ENCODE measurements around the gene VSTM5.

Gene VSTM5

GRCh38 chr11:93827363-93827762 is 23.1 kb downstream of the VSTM5 start:
- Histone ChIP-seq H3K27ac (ENCODE audit: insufficient read depth, low read length, poor library complexity, severe bottlenecking) (no peak overlapping the region), H3K27me3 (replicated peaks; ENCODE audit: control insufficient read depth, insufficient read depth, low read length, poor library complexity, severe bottlenecking) (no peaks in the 10 kb centered on the region), H3K4me1 (ENCODE audit: control insufficient read depth, insufficient read depth, low read length, poor library complexity, severe bottlenecking) (no peaks in the 10 kb centered on the region), H3K4me3 (ENCODE audit: insufficient read depth, low read depth, low read length, poor library complexity, severe bottlenecking) (no peak overlapping the region), H3K36me3 (ENCODE audit: control insufficient read depth, insufficient read depth, low read length) (no peaks in the 10 kb centered on the region), H3K9me3 (ENCODE audit: control insufficient read depth, low read length) (no peaks in the 10 kb centered on the region)
- no peak for DNase-seq

DNA sequence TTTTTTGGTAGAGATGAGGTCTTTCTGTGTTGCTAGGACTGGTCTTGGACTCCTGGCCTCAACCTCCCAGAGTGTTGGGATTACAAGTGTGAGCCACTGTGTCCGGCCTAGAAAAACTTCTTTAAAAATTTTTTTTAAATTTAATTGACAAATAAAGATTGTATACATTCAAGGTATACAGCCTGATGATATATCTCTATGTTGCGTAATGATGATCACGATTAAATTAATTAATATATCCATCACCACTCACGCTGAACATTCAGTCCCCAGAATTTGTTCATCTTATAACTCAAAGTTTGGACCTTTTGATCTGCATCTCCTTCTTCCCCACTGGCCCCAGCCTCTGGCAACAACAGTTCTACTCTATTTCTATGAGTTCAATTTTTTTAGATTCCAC is 27.2 kb downstream of the VSTM5 start:
- no peaks in the 10 kb centered on the region for H3K36me3 ChIP-seq (ENCODE audit: control insufficient read depth, insufficient read depth, low read length)
- no peaks in the 10 kb centered on the region for H3K4me1 ChIP-seq (ENCODE audit: control insufficient read depth, insufficient read depth, low read length, poor library complexity, severe bottlenecking)
- H3K27me3 ChIP-seq (replicated peaks; ENCODE audit: control insufficient read depth, insufficient read depth, low read length, poor library complexity, severe bottlenecking), result no peaks in the 10 kb centered on the region
- no peak overlapping the region for H3K27ac ChIP-seq (ENCODE audit: insufficient read depth, low read length, poor library complexity, severe bottlenecking)
- no peak overlapping the region for H3K4me3 ChIP-seq (ENCODE audit: insufficient read depth, low read depth, low read length, poor library complexity, severe bottlenecking)
- H3K9me3 ChIP-seq (ENCODE audit: control insufficient read depth, low read length), result no peaks in the 10 kb centered on the region
- no peak for DNase-seq

DNA sequence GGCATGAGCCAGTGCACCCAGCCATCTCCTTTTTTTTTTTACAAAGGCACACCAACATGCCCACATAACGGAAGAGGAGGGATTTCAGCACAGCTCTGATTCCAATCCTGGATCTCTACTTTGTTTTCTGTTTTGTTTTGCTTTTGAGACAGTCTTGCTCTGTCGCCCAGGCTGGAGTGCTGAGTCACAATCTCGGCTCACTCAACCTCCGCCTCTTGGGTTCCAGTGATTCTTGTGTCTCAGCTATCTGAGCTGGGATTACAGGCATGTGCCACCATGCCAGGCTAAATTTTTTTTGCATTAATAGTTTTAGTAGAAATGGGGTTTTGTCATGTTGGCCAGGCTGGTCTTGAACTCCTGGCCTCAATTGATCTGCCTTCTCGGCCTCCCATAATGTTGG is 28.1 kb downstream of the VSTM5 start:
- Histone ChIP-seq H3K4me1 (ENCODE audit: control insufficient read depth, insufficient read depth, low read length, poor library complexity, severe bottlenecking) (no peaks in the 10 kb centered on the region), H3K4me3 (ENCODE audit: insufficient read depth, low read depth, low read length, poor library complexity, severe bottlenecking) (no peak overlapping the region), H3K9me3 (ENCODE audit: control insufficient read depth, low read length) (no peaks in the 10 kb centered on the region), H3K36me3 (ENCODE audit: control insufficient read depth, insufficient read depth, low read length) (no peaks in the 10 kb centered on the region), H3K27ac (ENCODE audit: insufficient read depth, low read length, poor library complexity, severe bottlenecking) (no peak overlapping the region), H3K27me3 (replicated peaks; ENCODE audit: control insufficient read depth, insufficient read depth, low read length, poor library complexity, severe bottlenecking) (no peaks in the 10 kb centered on the region)
- no peak for DNase-seq

GRCh38 chr11:93821617-93822016 is 28.8 kb downstream of the VSTM5 start:
- no peaks in the 10 kb centered on the region for H3K27me3 ChIP-seq (replicated peaks; ENCODE audit: control insufficient read depth, insufficient read depth, low read length, poor library complexity, severe bottlenecking)
- no peaks in the 10 kb centered on the region for H3K9me3 ChIP-seq (ENCODE audit: control insufficient read depth, low read length)
- H3K36me3 ChIP-seq (ENCODE audit: control insufficient read depth, insufficient read depth, low read length), result no peaks in the 10 kb centered on the region
- H3K4me1 ChIP-seq (ENCODE audit: control insufficient read depth, insufficient read depth, low read length, poor library complexity, severe bottlenecking), result no peaks in the 10 kb centered on the region
- no peak overlapping the region for H3K27ac ChIP-seq (ENCODE audit: insufficient read depth, low read length, poor library complexity, severe bottlenecking)
- DNase-seq, result no peak
- H3K4me3 ChIP-seq (ENCODE audit: insufficient read depth, low read depth, low read length, poor library complexity, severe bottlenecking), result no peak overlapping the region

GRCh38 chr11:93820847-93821246 is 29.6 kb downstream of the VSTM5 start:
- H3K4me1 ChIP-seq (ENCODE audit: control insufficient read depth, insufficient read depth, low read length, poor library complexity, severe bottlenecking), result no peaks in the 10 kb centered on the region

GRCh38 chr11:93819966-93820695 is 30.3 kb downstream of the VSTM5 start:
- no peaks in the 10 kb centered on the region for H3K4me1 ChIP-seq (ENCODE audit: control insufficient read depth, insufficient read depth, low read length, poor library complexity, severe bottlenecking)
- no peaks in the 10 kb centered on the region for H3K36me3 ChIP-seq (ENCODE audit: control insufficient read depth, insufficient read depth, low read length)
- no peaks in the 10 kb centered on the region for H3K9me3 ChIP-seq (ENCODE audit: control insufficient read depth, low read length)
- no peak for DNase-seq
- H3K27me3 ChIP-seq (replicated peaks; ENCODE audit: control insufficient read depth, insufficient read depth, low read length, poor library complexity, severe bottlenecking), result no peaks in the 10 kb centered on the region
- H3K4me3 ChIP-seq (ENCODE audit: insufficient read depth, low read depth, low read length, poor library complexity, severe bottlenecking), result no peak overlapping the region
- H3K27ac ChIP-seq (ENCODE audit: insufficient read depth, low read length, poor library complexity, severe bottlenecking), result no peak overlapping the region

More at GRCh38 chr11:93820847-93821246, 29.6 kb downstream of the VSTM5 start:
- Histone ChIP-seq H3K36me3 (ENCODE audit: control insufficient read depth, insufficient read depth, low read length) (no peaks in the 10 kb centered on the region), H3K9me3 (ENCODE audit: control insufficient read depth, low read length) (no peaks in the 10 kb centered on the region), H3K4me3 (ENCODE audit: insufficient read depth, low read depth, low read length, poor library complexity, severe bottlenecking) (no peak overlapping the region), H3K27ac (ENCODE audit: insufficient read depth, low read length, poor library complexity, severe bottlenecking) (no peak overlapping the region), H3K27me3 (replicated peaks; ENCODE audit: control insufficient read depth, insufficient read depth, low read length, poor library complexity, severe bottlenecking) (no peaks in the 10 kb centered on the region)
- DNase-seq, result no peak

- Histone ChIP-seq H3K27ac (ENCODE audit: insufficient read depth, low read length, poor library complexity, severe bottlenecking) (no peak overlapping the region), H3K36me3 (ENCODE audit: control insufficient read depth, insufficient read depth, low read length) (peaks cover 15% of the 10 kb centered on the region), H3K4me1 (ENCODE audit: control insufficient read depth, insufficient read depth, low read length, poor library complexity, severe bottlenecking) (no peaks in the 10 kb centered on the region), H3K9me3 (ENCODE audit: control insufficient read depth, low read length) (no peaks in the 10 kb centered on the region), H3K27me3 (replicated peaks; ENCODE audit: control insufficient read depth, insufficient read depth, low read length, poor library complexity, severe bottlenecking) (no peaks in the 10 kb centered on the region), H3K4me3 (ENCODE audit: insufficient read depth, low read depth, low read length, poor library complexity, severe bottlenecking) (no peak overlapping the region)
- no peak for DNase-seq
Observed at GRCh38 chr11:93817426-93818348, 32.7 kb downstream of the VSTM5 start.

DNA sequence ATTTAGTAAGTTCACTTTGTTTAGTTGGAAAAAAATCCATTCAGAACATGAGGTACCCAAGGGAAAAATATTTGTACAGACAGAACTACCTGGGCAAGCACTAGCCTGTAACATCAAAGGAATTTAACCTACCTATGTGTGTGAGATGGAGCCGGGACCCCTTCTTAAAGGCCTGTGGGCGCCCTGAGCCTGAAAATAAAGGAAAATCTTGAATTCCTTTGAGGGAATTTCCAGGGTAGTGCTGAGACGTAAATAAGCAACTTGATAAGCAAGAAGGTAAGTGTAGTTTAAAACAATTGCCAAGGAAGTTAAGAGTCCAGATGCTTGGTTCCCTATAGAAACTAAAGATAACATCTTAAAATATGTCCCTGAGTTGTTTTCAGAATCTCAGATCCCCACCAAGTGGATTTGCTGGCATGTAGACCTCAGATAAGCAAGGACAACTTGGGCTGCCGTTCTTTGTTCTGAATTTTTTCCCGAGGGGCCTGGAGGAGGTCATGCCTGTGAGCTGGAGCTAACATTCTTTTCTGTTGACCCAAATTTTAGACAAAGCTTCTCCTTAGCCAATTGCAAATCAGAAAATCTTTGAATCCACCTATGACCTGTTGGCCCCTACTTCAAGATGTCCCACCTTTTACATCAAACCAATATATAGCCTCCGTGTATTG is 35.3 kb downstream of the VSTM5 start:
- no peak overlapping the region for H3K4me3 ChIP-seq (ENCODE audit: insufficient read depth, low read depth, low read length, poor library complexity, severe bottlenecking)
- no peak overlapping the region for H3K27ac ChIP-seq (ENCODE audit: insufficient read depth, low read length, poor library complexity, severe bottlenecking)
- H3K4me1 ChIP-seq (ENCODE audit: control insufficient read depth, insufficient read depth, low read length, poor library complexity, severe bottlenecking), result no peaks in the 10 kb centered on the region
- no peaks in the 10 kb centered on the region for H3K27me3 ChIP-seq (replicated peaks; ENCODE audit: control insufficient read depth, insufficient read depth, low read length, poor library complexity, severe bottlenecking)
- peaks cover 39% of the 10 kb centered on the region for H3K36me3 ChIP-seq (ENCODE audit: control insufficient read depth, insufficient read depth, low read length)
- H3K9me3 ChIP-seq (ENCODE audit: control insufficient read depth, low read length), result no peaks in the 10 kb centered on the region
- DNase-seq, result no peak

DNA sequence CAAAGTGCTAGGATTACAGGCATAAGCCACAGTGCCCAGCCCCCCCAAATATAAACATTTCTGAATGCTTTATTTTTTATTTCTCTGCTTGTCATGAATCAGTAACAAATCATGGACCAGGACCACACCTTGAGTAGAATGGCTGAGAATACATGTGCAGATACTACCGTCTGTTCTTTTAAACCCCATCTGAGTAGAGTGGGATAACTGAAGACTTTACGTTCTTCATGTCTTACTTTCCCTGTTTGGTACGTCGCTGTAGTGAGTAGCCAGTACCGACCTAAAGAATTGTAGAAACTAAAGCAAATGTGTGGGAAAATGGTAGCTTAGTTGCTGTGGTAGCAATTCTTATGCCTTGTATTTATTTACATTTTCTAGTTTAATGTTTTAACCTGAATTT is 36.4 kb downstream of the VSTM5 start:
- Histone ChIP-seq H3K4me1 (ENCODE audit: control insufficient read depth, insufficient read depth, low read length, poor library complexity, severe bottlenecking) (no peaks in the 10 kb centered on the region), H3K27ac (ENCODE audit: insufficient read depth, low read length, poor library complexity, severe bottlenecking) (no peak overlapping the region), H3K4me3 (ENCODE audit: insufficient read depth, low read depth, low read length, poor library complexity, severe bottlenecking) (no peak overlapping the region), H3K36me3 (ENCODE audit: control insufficient read depth, insufficient read depth, low read length) (peaks cover 49% of the 10 kb centered on the region), H3K27me3 (replicated peaks; ENCODE audit: control insufficient read depth, insufficient read depth, low read length, poor library complexity, severe bottlenecking) (no peaks in the 10 kb centered on the region), H3K9me3 (ENCODE audit: control insufficient read depth, low read length) (no peaks in the 10 kb centered on the region)
- no peak for DNase-seq

DNA sequence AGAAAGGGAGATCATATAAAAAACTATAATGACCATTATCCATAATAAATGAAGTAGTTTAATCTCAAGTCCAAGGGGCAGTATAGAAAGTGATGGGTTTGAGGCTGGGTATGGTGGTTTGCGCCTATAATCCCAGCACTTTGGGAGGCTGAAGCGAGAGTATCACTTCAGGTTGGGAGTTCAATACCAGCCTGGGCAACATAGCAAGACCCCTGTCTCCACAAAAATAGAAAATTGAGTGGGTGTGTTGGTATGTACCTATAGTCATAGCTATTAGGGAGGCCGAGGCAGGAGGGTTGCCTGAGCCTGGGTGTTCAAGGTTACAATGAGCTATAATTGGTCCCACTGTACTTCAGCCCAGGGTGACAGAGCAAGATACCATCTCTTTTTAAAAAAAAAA is 42.4 kb downstream of the VSTM5 start:
- Histone ChIP-seq H3K4me1 (ENCODE audit: control insufficient read depth, insufficient read depth, low read length, poor library complexity, severe bottlenecking) (no peaks in the 10 kb centered on the region), H3K27me3 (replicated peaks; ENCODE audit: control insufficient read depth, insufficient read depth, low read length, poor library complexity, severe bottlenecking) (no peaks in the 10 kb centered on the region), H3K27ac (ENCODE audit: insufficient read depth, low read length, poor library complexity, severe bottlenecking) (no peak overlapping the region), H3K4me3 (ENCODE audit: insufficient read depth, low read depth, low read length, poor library complexity, severe bottlenecking) (no peak overlapping the region), H3K9me3 (ENCODE audit: control insufficient read depth, low read length) (no peaks in the 10 kb centered on the region), H3K36me3 (ENCODE audit: control insufficient read depth, insufficient read depth, low read length) (peaks cover 85% of the 10 kb centered on the region)
- no peak for DNase-seq
